WTC11 (cell line): Measurements from ENCODE around the gene PRKACA. TPM values are rescaled to one million over a fixed set of nuclear protein-coding genes. Genes with fewer than 3 reads are reported as not detected.

Source experiments
- ATAC-seq: fragments of 200-7000 bp; cut with Tn5 transposase; 2 replicates; pipeline ENCODE4 v1.10.0; 2021; ENCODE audit warnings: mild to moderate bottlenecking, moderate library complexity
- CTCF ChIA-PET: fragments of 300-600 bp; sonication (Branson Sonifier 250); formaldehyde crosslinking; loops from one replicate; lab custom pipeline; 2021; ENCODE audit warnings: antibody characterized with exemption; lab: Charles Lee
- POLR2A ChIA-PET: fragments of 350-600 bp; sonication (Branson Sonifier 250); formaldehyde crosslinking; loops from one replicate; lab custom pipeline; 2021; ENCODE audit warnings: antibody characterized with exemption; lab: Charles Lee
- DNase-seq: peaks from one replicate; pipeline ENCODE4 v3.0.0; 2021; ENCODE audit warnings: low spot score
- H3K27ac Mint-ChIP-seq: 2 replicates; pipeline ENCODE4 v1.8.0; 2021; ENCODE audit warnings: mixed read lengths
- H3K27me3 Mint-ChIP-seq: 2 replicates; pipeline ENCODE4 v1.8.0; 2021; ENCODE audit warnings: low read depth, mild to moderate bottlenecking, moderate library complexity, mixed read lengths
- H3K36me3 Mint-ChIP-seq: 2 replicates; pipeline ENCODE4 v1.8.0; 2021; ENCODE audit warnings: mixed read lengths
- H3K4me1 Mint-ChIP-seq: 2 replicates; pipeline ENCODE4 v1.8.0; 2022; ENCODE audit warnings: mixed read lengths
- H3K4me3 Mint-ChIP-seq: 2 replicates; pipeline ENCODE4 v1.8.0; 2021; ENCODE audit warnings: mild to moderate bottlenecking, moderate library complexity, mixed read lengths
- H3K9me3 Mint-ChIP-seq: 2 replicates; pipeline ENCODE4 v1.8.0; 2021; ENCODE audit warnings: mixed read lengths
- ATF2 ChIP-seq: sonication (generic); formaldehyde crosslinking; IDR thresholded peaks from 2 replicates; pipeline ENCODE4 v1.8.1; 2022; ENCODE audit warnings: low read depth, missing genetic modification reagents, borderline replicate concordance
- ATF3 ChIP-seq: sonication (generic); formaldehyde crosslinking; conservative IDR thresholded peaks from 2 replicates; pipeline ENCODE4 v1.8.1; 2022; ENCODE audit warnings: mild to moderate bottlenecking, missing genetic modification reagents
- CREM ChIP-seq: sonication (generic); formaldehyde crosslinking; IDR thresholded peaks from 2 replicates; pipeline ENCODE4 v1.8.1; 2022; ENCODE audit warnings: mild to moderate bottlenecking, missing genetic modification reagents, moderate library complexity
- GRHL2 ChIP-seq: fragments of 250-450 bp; sonication (Bioruptor Pico); IDR thresholded peaks from 2 replicates; pipeline ENCODE4 v1.8.0; 2022; ENCODE audit warnings: mild to moderate bottlenecking, moderate library complexity; ENCODE audit not compliant: insufficient replicate concordance, severe bottlenecking
- MLX ChIP-seq: sonication (generic); formaldehyde crosslinking; IDR thresholded peaks from 2 replicates; pipeline ENCODE4 v1.8.1; 2023; ENCODE audit warnings: mild to moderate bottlenecking, missing genetic modification reagents, moderate library complexity
- MXD4 ChIP-seq: fragments of 250-450 bp; sonication (Bioruptor Pico); IDR thresholded peaks from 2 replicates; pipeline ENCODE4 v1.8.0; 2021; ENCODE audit warnings: mild to moderate bottlenecking, moderate library complexity, borderline replicate concordance
- MYBL2 ChIP-seq: sonication (generic); formaldehyde crosslinking; IDR thresholded peaks from 2 replicates; pipeline ENCODE4 v1.8.1; 2023; ENCODE audit warnings: mild to moderate bottlenecking, moderate library complexity, missing genetic modification reagents
- NR3C1 ChIP-seq: sonication (generic); formaldehyde crosslinking; conservative IDR thresholded peaks from 2 replicates; pipeline ENCODE4 v1.8.1; 2023; ENCODE audit warnings: low read depth, mild to moderate bottlenecking, missing genetic modification reagents
- SP1 ChIP-seq: sonication (generic); formaldehyde crosslinking; conservative IDR thresholded peaks from 2 replicates; pipeline ENCODE4 v1.8.1; 2022; ENCODE audit warnings: missing genetic modification reagents
- USF1 ChIP-seq: sonication (generic); formaldehyde crosslinking; IDR thresholded peaks from 2 replicates; pipeline ENCODE4 v1.8.0; 2022; ENCODE audit warnings: mild to moderate bottlenecking, missing genetic modification reagents
- ZNF281 ChIP-seq: sonication (generic); formaldehyde crosslinking; IDR thresholded peaks from 2 replicates; pipeline ENCODE4 v1.8.0; 2023; ENCODE audit warnings: mild to moderate bottlenecking, missing genetic modification reagents
- total RNA-seq: library from RNA; stranded (reverse); gene quantifications from 3 replicates; pipeline ENCODE4 v1.2.3, GENCODE V29; 2021

PRKACA gene
- total RNA-seq, 1 experiment from 2014 or later: 37.8 TPM

- TF ChIP-seq MLX (CRISPR knock-in tag) (no peak), ZNF281 (no peak), MXD4 (CRISPR knock-in tag) (no peak)
Measured at GRCh38 chr19:14090509-14091080, 27.0 kb downstream of the PRKACA start, which contains the start of gene SAMD1 (continued).

GRCh38 chr19:14089662-14090508, 27.7 kb downstream of the PRKACA start:
- Mint-ChIP-seq H3K27ac (no peak overlapping the region), H3K36me3 (peaks cover 30% of the 10 kb centered on the region), H3K4me1 (peaks cover 16% of the 10 kb centered on the region), H3K9me3 (peaks cover 13% of the 10 kb centered on the region), H3K27me3 (peaks cover 28% of the 10 kb centered on the region), H3K4me3 (peak overlapping the region; percentile 80)
- ATAC-seq (no peak; the same call in 1 of the 2 replicates), DNase-seq (peak; percentile 54)
- ChIA-PET POLR2A (no interaction called here), CTCF (interaction anchor here (0.6 to 1.3 kb wide), 9 partner anchors 13 to 383 kb away, joined by 3 to 4 read pairs (median 3); partner anchors contain the start of gene MISP3)
- no peak for TF ChIP-seq ATF3 (CRISPR knock-in tag)
- no peak for TF ChIP-seq NR3C1 (CRISPR knock-in tag)
- no peak for TF ChIP-seq ZNF281
- no peak for TF ChIP-seq GRHL2 (CRISPR knock-in tag)

- Mint-ChIP-seq H3K27ac (no peak overlapping the region), H3K4me1 (peaks cover 16% of the 10 kb centered on the region), H3K36me3 (peaks cover 27% of the 10 kb centered on the region), H3K27me3 (peaks cover 27% of the 10 kb centered on the region), H3K4me3 (peak overlapping the region; percentile 80), H3K9me3 (peaks cover 9% of the 10 kb centered on the region)
- ATAC-seq: peak; percentile 11
- TF ChIP-seq MYBL2 (no peak), ATF2 (CRISPR knock-in tag) (no peak), SP1 (CRISPR knock-in tag) (no peak), USF1 (no peak), CREM (CRISPR knock-in tag) (no peak)
- ChIA-PET POLR2A (no interaction called here), CTCF (interaction anchor here (0.6 to 1.3 kb wide), 6 partner anchors 17 to 324 kb away, joined by 3 to 4 read pairs (median 4); partner anchors contain the start of gene MISP3)
- no peak for DNase-seq
Measured at GRCh38 chr19:14089412-14089661, 28.2 kb downstream of the PRKACA start.
